H1 (cell line): ENCODE results near the gene TMEM221. TPM values are rescaled to one million over a fixed set of nuclear protein-coding genes. Genes with fewer than 3 reads are reported as not detected.

Experiments used
- polyA plus RNA-seq, 7 experiments: library from polyadenylated mRNA; depleted of rRNA in 3 of 7; stranded (reverse) in 5 of 7; unstranded in 2 of 7; fragments of >200 nt in 5 of 7; fragments of 200-250 nt in 2 of 7; gene quantifications; 1 replicate in 5 of 7; 2 replicates in 1 of 7; 4 replicates in 1 of 7; pipeline versions ENCODE4 v1.2.1 to v1.2.3, GENCODE V29; 2011 to 2013; ENCODE audit warnings: missing spikeins in 2 of 7, mixed read lengths in 2 of 7
- total RNA-seq: library from RNA; stranded (reverse); fragmentation: NEBNext Ultra II Directional; extraction: Animal tissue kit (Norgen Biotek cat#: 25700); gene quantifications from 2 replicates; pipeline ENCODE4 v1.2.1, GENCODE V29; 2021

TMEM221 gene
- total and polyA plus RNA-seq, 2 of the 8 experiments (the other 6 are each of a cell fraction or from before 2014, with no cell fraction given) = 1.4 to 2.0 TPM

Other genes with a start within 250 kb of the TMEM221 start
- 8.7 and 11.8 TPM in 2 replicates for gene USE1, start 233.3 kb downstream of the TMEM221 start, total RNA-seq
- gene USE1, start 233.3 kb downstream of the TMEM221 start, polyA plus RNA-seq (2011; rRNA removed) = 13.9 and 16.6 TPM in 2 replicates
- gene OCEL1, start 222.4 kb downstream of the TMEM221 start, total RNA-seq = 32.1 and 32.6 TPM in 2 replicates
- 13.3 and 20.2 TPM in 2 replicates for gene OCEL1, start 222.4 kb downstream of the TMEM221 start, polyA plus RNA-seq (2011; rRNA removed)
- 114 and 121 TPM in 2 replicates for gene NR2F6, start 202.7 kb downstream of the TMEM221 start, total RNA-seq
- 99.7 and 147 TPM in 2 replicates for gene NR2F6, start 202.7 kb downstream of the TMEM221 start, polyA plus RNA-seq (2011; rRNA removed)
- 6.5 and 7.5 TPM in 2 replicates for gene USHBP1, start 183.9 kb downstream of the TMEM221 start, total RNA-seq
- 5.0 and 5.7 TPM in 2 replicates for gene USHBP1, start 183.9 kb downstream of the TMEM221 start, polyA plus RNA-seq (2011; rRNA removed)
- gene BABAM1, start 181.2 kb downstream of the TMEM221 start, total RNA-seq = 127 and 134 TPM in 2 replicates
- 133 and 153 TPM in 2 replicates for gene BABAM1, start 181.2 kb downstream of the TMEM221 start, polyA plus RNA-seq (2011; rRNA removed)
- gene ANKLE1, start 166.8 kb downstream of the TMEM221 start, total RNA-seq = 6.1 and 6.8 TPM in 2 replicates
- 9.6 and 14.2 TPM in 2 replicates for gene ANKLE1, start 166.8 kb downstream of the TMEM221 start, polyA plus RNA-seq (2011; rRNA removed)
- gene ABHD8, start 145.2 kb downstream of the TMEM221 start, total RNA-seq = 11.3 and 14.5 TPM in 2 replicates
- gene ABHD8, start 145.2 kb downstream of the TMEM221 start, polyA plus RNA-seq (2011; rRNA removed) = 18.7 and 28.5 TPM in 2 replicates
- gene MRPL34, start 142.8 kb downstream of the TMEM221 start, total RNA-seq = 99.6 and 100 TPM in 2 replicates
- gene MRPL34, start 142.8 kb downstream of the TMEM221 start, polyA plus RNA-seq (2011; rRNA removed) = 91.9 and 123 TPM in 2 replicates
- gene DDA1, start 139.1 kb downstream of the TMEM221 start, total RNA-seq = 34.5 and 35.9 TPM in 2 replicates
- gene DDA1, start 139.1 kb downstream of the TMEM221 start, polyA plus RNA-seq (2011; rRNA removed) = 29.2 and 30.0 TPM in 2 replicates
- gene ANO8, start 113.8 kb downstream of the TMEM221 start, total RNA-seq = 20.7 and 21.4 TPM in 2 replicates
- 9.5 and 17.3 TPM in 2 replicates for gene ANO8, start 113.8 kb downstream of the TMEM221 start, polyA plus RNA-seq (2011; rRNA removed)
- 52.7 and 56.0 TPM in 2 replicates for gene GTPBP3, start 111.1 kb downstream of the TMEM221 start, total RNA-seq
- 30.4 and 50.7 TPM in 2 replicates for gene GTPBP3, start 111.1 kb downstream of the TMEM221 start, polyA plus RNA-seq (2011; rRNA removed)
- 0.27 TPM in 1 of 2 replicates, not detected in the other for gene PLVAP, start 71.3 kb downstream of the TMEM221 start, total RNA-seq
- 0.32 and 0.35 TPM in 2 replicates for gene PLVAP, start 71.3 kb downstream of the TMEM221 start, polyA plus RNA-seq (2011; rRNA removed)
- not detected in 2 replicates for gene CCDC194, start 54.5 kb downstream of the TMEM221 start, total RNA-seq
- 0.33 and 0.74 TPM in 2 replicates for gene CCDC194, start 54.5 kb downstream of the TMEM221 start, polyA plus RNA-seq (2011; rRNA removed)
- gene BST2, start 43.0 kb downstream of the TMEM221 start, total RNA-seq = 16.8 and 18.1 TPM in 2 replicates
- gene BST2, start 43.0 kb downstream of the TMEM221 start, polyA plus RNA-seq (2011; rRNA removed) = 72.8 and 117 TPM in 2 replicates
- 36.8 and 37.9 TPM in 2 replicates for gene MVB12A, start 28.6 kb downstream of the TMEM221 start, total RNA-seq
- 76.6 and 97.7 TPM in 2 replicates for gene MVB12A, start 28.6 kb downstream of the TMEM221 start, polyA plus RNA-seq (2011; rRNA removed)
- not detected in 2 replicates for gene NXNL1, start 12.3 kb upstream of the TMEM221 start, total RNA-seq
- not detected in 2 replicates for gene NXNL1, start 12.3 kb upstream of the TMEM221 start, polyA plus RNA-seq (2011; rRNA removed)
- 7.3 and 7.5 TPM in 2 replicates for gene SLC27A1, start 21.9 kb upstream of the TMEM221 start, total RNA-seq
- gene SLC27A1, start 21.9 kb upstream of the TMEM221 start, polyA plus RNA-seq (2011; rRNA removed) = 9.1 and 12.2 TPM in 2 replicates
- gene PGLS, start 63.0 kb upstream of the TMEM221 start, total RNA-seq = 67.5 and 72.8 TPM in 2 replicates
- 164 and 193 TPM in 2 replicates for gene PGLS, start 63.0 kb upstream of the TMEM221 start, polyA plus RNA-seq (2011; rRNA removed)
- gene COLGALT1, start 107.0 kb upstream of the TMEM221 start, total RNA-seq = 40.4 and 44.7 TPM in 2 replicates
- gene COLGALT1, start 107.0 kb upstream of the TMEM221 start, polyA plus RNA-seq (2011; rRNA removed) = 58.1 and 62.8 TPM in 2 replicates
- gene UNC13A, start 239.7 kb upstream of the TMEM221 start, total RNA-seq = 45.0 and 47.6 TPM in 2 replicates
- gene UNC13A, start 239.7 kb upstream of the TMEM221 start, polyA plus RNA-seq (2011; rRNA removed) = 13.1 and 15.8 TPM in 2 replicates